ENCODE measurements around the gene ADAMTS8.

GRCh38 chr11:130409594-130410388, 18.6 kb downstream of the ADAMTS8 start:
- no peak for TF ChIP-seq REST (IDR thresholded peaks at IDR 0.05; ENCODE audit: insufficient read depth in 1 of 2, low read depth in 2 of 2, low read length in 2 of 2)
- TF ChIP-seq POLR2AphosphoS5 (IDR thresholded peaks at IDR 0.05; ENCODE audit: low read depth, low read length) = no peak
- no peak for TF ChIP-seq TAF1 (IDR thresholded peaks at IDR 0.05; ENCODE audit: borderline replicate concordance, insufficient read depth, low read length)
- no peak for TF ChIP-seq FOXP2 (optimal IDR thresholded peaks at IDR 0.05; ENCODE audit: borderline replicate concordance, extremely low read depth, extremely low read length, insufficient read depth)
- TF ChIP-seq SIN3A (IDR thresholded peaks at IDR 0.05; ENCODE audit: borderline replicate concordance, insufficient read depth, low read length) = no peak

Measured in PFSK-1 (cell line).